Type B pancreatic cell (in vitro differentiated cells): Measurements from ENCODE around the gene MELK. TPM values are rescaled to one million over a fixed set of nuclear protein-coding genes. Genes with fewer than 3 reads are reported as not detected.
"Not testable (repeated sequence)": the region's sequence is repeated elsewhere in the genome, so short reads cannot be mapped to it uniquely, and the experiment has no call there.

ENCODE experiments used
- DNase-seq: peaks from one replicate; pipeline ENCODE4 v3.0.0; 2021; ENCODE audit warnings: mixed read lengths; ENCODE audit not compliant: unreplicated experiment; ENCODE audit errors: extremely low spot score
- H3K27ac Mint-ChIP-seq: 2 replicates; pipeline ENCODE4 v1.8.0; 2021; ENCODE audit warnings: mild to moderate bottlenecking, mixed read lengths
- H3K27me3 Mint-ChIP-seq: 2 replicates; pipeline ENCODE4 v1.8.0; 2021; ENCODE audit warnings: mixed read lengths
- H3K36me3 Mint-ChIP-seq: 2 replicates; pipeline ENCODE4 v1.8.0; 2021; ENCODE audit warnings: mixed read lengths
- H3K4me1 Mint-ChIP-seq: one replicate; pipeline ENCODE4 v1.8.0; 2021; ENCODE audit warnings: mixed read lengths; ENCODE audit not compliant: unreplicated experiment
- H3K4me3 Mint-ChIP-seq: 2 replicates; pipeline ENCODE4 v1.8.0; 2021; ENCODE audit warnings: mild to moderate bottlenecking, mixed read lengths
- H3K9me3 Mint-ChIP-seq: 2 replicates; pipeline ENCODE4 v1.8.0; 2021; ENCODE audit warnings: mixed read lengths
- total RNA-seq: library from RNA; stranded (reverse); gene quantifications from 2 replicates; pipeline ENCODE4 v1.2.1, GENCODE V29; 2021; ENCODE audit warnings: low replicate concordance
- TF ChIP-seq, protein P1 (sequence below): fragments of 200-600 bp; sonication (generic); conservative IDR thresholded peaks from 2 replicates; pipeline ENCODE4 v1.5.0; 2021; ENCODE audit warnings: antibody characterized with exemption, mild to moderate bottlenecking

Gene MELK
- total RNA-seq, 1 donor from 2014 or later = 35.8 TPM

DNA sequence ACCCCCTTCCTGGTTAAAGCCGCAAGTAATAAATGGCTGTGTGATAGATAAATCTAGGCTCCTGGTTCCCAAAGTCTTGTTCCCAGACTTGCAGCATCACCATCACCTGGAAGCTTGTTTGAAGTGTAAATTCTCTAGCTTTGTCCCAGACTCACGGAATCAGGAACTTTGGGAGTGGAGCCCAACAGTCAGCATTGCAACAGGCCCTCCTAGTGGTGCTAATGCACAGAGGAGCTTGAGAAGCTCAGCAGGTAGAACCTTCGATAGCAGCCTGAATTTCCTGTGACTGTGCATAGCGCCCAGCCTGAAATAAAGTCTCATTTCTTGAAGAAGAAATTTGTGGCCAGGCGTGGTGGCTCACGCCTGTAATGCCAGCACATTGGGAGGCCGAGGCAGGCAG, 30.3 kb upstream of the MELK start:
- Mint-ChIP-seq H3K4me3 (no peak overlapping the region), H3K27me3 (no peaks in the 10 kb centered on the region), H3K9me3 (no peaks in the 10 kb centered on the region), H3K27ac (no peak overlapping the region), H3K36me3 (no peaks in the 10 kb centered on the region), H3K4me1 (peaks cover 5% of the 10 kb centered on the region)
- DNase-seq = no peak
- TF ChIP-seq, protein P1, sequence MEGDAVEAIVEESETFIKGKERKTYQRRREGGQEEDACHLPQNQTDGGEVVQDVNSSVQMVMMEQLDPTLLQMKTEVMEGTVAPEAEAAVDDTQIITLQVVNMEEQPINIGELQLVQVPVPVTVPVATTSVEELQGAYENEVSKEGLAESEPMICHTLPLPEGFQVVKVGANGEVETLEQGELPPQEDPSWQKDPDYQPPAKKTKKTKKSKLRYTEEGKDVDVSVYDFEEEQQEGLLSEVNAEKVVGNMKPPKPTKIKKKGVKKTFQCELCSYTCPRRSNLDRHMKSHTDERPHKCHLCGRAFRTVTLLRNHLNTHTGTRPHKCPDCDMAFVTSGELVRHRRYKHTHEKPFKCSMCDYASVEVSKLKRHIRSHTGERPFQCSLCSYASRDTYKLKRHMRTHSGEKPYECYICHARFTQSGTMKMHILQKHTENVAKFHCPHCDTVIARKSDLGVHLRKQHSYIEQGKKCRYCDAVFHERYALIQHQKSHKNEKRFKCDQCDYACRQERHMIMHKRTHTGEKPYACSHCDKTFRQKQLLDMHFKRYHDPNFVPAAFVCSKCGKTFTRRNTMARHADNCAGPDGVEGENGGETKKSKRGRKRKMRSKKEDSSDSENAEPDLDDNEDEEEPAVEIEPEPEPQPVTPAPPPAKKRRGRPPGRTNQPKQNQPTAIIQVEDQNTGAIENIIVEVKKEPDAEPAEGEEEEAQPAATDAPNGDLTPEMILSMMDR = no peak

DNA sequence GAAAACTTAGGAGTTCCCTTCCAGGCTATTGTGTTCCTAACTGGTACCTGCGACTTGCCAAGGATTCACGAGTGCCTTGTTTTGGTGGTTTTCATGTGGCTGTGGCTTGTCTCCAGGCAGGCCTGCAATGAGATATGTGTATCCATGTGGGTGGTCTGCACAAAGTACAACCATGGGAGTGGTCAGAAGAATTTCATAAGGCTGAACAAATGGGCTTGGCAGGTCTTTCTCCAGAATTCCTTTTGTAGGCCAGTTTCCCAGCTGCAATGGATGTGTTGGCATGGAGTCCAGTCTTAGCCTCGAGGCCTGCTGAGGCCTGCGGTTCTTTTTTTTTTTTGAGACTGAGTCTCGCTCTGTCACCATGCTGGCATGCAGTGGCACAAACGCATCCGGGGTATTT, 28.8 kb upstream of the MELK start:
- H3K4me3 Mint-ChIP-seq = no peak overlapping the region
- no peak overlapping the region for H3K27ac Mint-ChIP-seq
- no peaks in the 10 kb centered on the region for H3K27me3 Mint-ChIP-seq
- TF ChIP-seq, protein P1 = no peak
- H3K9me3 Mint-ChIP-seq = no peaks in the 10 kb centered on the region
- H3K36me3 Mint-ChIP-seq = no peaks in the 10 kb centered on the region
- H3K4me1 Mint-ChIP-seq = peaks cover 5% of the 10 kb centered on the region
- DNase-seq = no peak

DNA sequence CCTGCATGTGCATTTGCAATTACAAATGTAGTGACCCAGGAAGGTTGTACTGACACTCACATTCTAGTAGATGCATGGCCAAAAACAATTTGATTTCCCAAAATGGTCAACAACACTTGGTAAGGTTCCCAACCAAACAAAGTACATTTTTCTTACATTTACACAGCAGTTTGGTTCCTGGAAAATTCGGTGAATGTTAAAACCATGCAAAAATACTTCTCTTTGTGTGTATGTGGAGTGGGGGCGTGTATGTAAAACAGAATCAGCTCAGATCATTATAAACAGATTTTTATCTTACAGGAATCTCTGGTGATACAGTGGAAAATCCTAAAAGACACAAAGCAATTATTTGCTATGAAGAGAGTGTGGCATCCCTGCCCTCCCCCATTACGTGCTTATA, 25.1 kb upstream of the MELK start:
- TF ChIP-seq, protein P1 = no peak
- no peaks in the 10 kb centered on the region for H3K27me3 Mint-ChIP-seq
- peaks cover 5% of the 10 kb centered on the region for H3K4me1 Mint-ChIP-seq
- no peak for DNase-seq
- H3K36me3 Mint-ChIP-seq = no peaks in the 10 kb centered on the region
- no peak overlapping the region for H3K4me3 Mint-ChIP-seq
- no peak overlapping the region for H3K27ac Mint-ChIP-seq
- no peaks in the 10 kb centered on the region for H3K9me3 Mint-ChIP-seq

DNA sequence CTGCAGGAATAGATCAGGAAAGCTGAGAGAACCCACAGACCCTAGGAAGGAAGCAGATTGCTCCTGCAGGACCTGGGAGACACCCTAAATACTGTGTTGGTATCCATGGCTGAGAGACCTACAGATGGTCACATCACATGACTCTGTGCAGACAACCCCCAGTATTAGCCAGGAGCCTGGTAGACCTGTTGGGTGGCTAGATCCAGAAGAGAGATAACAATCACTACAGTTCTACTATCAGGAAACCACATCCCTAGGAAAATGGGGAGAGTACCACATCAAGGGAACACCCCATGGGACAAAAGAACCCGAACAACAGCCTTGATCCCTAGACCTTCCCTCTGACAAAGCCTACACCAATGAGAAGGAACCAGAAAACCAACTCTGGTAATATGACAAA, 24.2 kb upstream of the MELK start:
- no peak for DNase-seq
- no peaks in the 10 kb centered on the region for H3K36me3 Mint-ChIP-seq
- H3K4me1 Mint-ChIP-seq = peaks cover 5% of the 10 kb centered on the region
- H3K27ac Mint-ChIP-seq = no peak overlapping the region
- no peaks in the 10 kb centered on the region for H3K27me3 Mint-ChIP-seq
- H3K9me3 Mint-ChIP-seq = no peaks in the 10 kb centered on the region
- H3K4me3 Mint-ChIP-seq = no peak overlapping the region
- TF ChIP-seq, protein P1 = no peak

DNA sequence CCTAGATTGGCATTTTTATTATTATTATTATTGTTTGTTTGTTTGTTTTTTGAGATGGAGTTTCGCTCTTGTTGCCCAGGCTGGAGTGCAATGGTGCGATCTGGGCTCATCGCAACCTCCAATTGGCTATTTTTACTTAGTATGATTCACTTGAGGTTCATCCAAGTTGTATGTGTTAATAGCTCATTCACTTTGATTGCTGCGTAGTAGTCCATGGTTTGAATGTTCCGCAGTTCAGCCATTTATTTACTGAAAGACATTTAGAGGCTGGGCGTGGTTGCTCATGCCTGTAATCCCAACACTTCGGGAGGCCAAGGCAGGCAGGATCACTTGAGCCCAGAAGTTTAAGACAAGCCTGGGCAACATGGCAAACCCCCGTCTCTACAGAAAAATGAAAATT, 22.6 kb upstream of the MELK start:
- H3K27ac Mint-ChIP-seq = no peak overlapping the region
- H3K9me3 Mint-ChIP-seq = no peaks in the 10 kb centered on the region
- no peak for DNase-seq
- H3K36me3 Mint-ChIP-seq = no peaks in the 10 kb centered on the region
- TF ChIP-seq, protein P1 = no peak
- no peaks in the 10 kb centered on the region for H3K27me3 Mint-ChIP-seq
- H3K4me3 Mint-ChIP-seq = no peak overlapping the region
- no peaks in the 10 kb centered on the region for H3K4me1 Mint-ChIP-seq

DNA sequence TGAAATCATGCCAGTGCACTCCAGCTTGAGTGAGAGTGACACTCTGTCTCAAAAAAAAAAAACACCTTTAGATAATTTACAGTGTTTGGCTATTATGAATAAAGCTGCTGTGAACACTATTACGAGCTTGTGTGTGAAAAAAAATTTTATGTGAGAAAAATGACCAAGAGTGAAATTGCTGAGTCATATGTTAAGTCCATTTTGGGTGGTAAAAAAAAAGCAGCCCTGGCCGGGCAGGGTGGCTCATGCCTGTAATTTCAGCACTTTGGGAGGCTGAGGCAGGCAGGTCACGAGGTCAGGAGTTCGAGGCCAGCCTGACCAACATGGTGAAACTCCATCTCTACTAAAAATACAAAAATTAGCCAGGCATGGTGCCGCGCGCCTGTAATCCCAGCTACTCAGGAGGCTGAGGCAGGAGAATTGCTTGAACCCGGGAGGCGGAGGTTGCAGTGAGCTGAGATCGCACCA, 22.0 kb upstream of the MELK start:
- DNase-seq, H3K4me3 Mint-ChIP-seq, H3K4me1 Mint-ChIP-seq, H3K27ac Mint-ChIP-seq, H3K36me3 Mint-ChIP-seq, H3K9me3 Mint-ChIP-seq, H3K27me3 Mint-ChIP-seq: not testable (repeated sequence)
